Limb (tissue), 2 donors: ENCODE data around the gene CFAP77.

ENCODE experiments used
- DNase-seq, 2 donors: peaks; one replicate each; pipeline ENCODE4 v3.0.0-alpha.2; 2016; ENCODE audit errors: extremely low spot score in 2 of 2

Gene CFAP77

DNA sequence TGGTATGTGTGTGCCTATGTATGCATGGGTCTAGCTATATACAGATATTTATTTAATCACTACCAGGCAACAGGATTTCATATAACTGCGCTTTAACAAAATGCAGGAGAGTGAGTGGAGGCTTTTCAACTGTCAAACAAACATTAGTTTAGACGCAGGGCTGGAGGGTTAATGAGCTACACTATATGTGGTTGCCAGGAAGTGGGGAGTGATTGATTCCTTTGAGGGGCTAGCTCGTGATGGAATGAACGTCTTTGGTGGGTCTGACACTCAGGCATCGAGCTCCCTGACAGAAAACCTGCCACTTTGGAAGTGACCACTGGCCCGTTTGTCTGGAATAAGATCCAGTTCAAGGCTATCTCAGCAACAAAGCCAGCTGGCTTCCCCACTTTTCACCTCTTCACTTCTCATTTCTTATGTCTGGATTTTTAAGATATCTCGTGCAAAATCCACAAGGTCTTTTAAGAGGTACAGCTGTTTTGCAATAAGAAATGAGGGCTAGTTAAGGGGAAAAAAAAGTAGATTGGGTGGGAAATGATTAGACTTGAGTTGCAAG, 78.0 kb downstream of the CFAP77 start:
- no peak for DNase-seq

DNA sequence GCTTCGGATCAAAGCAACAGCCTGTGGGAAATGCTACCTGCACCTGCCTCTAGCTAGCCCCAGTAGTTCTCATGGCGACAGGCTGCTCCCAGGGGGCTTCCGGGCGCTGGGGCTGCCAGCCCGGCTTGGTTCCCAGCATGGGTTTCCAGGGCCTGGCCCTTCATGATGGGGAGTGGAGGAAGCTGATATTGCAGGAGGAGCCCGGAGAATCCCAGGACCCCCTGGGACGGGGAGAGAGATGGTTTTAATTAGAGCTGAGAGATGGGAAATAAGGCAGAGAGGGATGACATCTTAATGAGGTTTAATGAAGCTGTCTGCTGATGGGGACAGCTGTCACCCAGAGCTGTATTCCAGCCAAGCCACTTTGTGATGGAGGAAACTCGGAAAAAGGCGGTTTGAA, 78.6 kb downstream of the CFAP77 start:
- DNase-seq: no peak

DNA sequence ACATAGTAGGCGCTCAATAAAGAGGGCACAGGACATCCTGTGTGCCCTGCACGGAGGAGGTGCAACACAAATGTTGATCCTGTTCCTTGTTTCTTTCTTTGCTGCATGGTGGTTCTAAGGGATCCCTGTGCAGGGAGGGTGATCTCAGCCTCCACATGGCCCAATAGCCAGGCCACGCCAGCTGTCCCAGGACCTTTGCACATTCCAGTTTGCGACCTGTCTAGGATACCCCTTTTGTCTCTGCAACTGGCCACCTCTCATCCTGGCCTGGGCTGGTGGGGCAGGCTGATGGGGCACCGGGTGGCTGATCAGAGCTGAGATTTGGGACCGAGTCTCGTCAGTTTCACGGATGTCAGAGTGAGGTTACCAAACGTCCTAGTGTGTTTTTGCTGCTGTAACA, 79.5 kb downstream of the CFAP77 start:
- no peak for DNase-seq

DNA sequence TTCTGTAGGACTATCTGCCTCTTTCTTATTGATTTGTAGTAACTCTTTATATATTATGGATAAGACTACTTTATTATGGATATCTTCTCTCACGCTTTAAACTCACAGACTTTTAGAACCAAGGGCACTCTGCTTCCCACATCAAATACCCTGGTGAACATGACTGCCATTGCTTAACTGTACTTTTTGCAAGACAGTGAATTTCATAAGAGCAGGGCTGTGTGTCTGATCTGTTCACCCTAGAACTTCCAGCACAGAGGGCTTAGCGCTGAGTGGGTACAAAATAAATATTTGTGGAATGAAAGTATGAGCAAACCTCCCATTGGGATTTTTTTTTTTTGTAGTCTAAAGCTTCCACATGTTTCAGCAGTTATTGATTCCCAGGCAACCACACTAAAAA, 84.8 kb downstream of the CFAP77 start:
- no peak for DNase-seq

DNA sequence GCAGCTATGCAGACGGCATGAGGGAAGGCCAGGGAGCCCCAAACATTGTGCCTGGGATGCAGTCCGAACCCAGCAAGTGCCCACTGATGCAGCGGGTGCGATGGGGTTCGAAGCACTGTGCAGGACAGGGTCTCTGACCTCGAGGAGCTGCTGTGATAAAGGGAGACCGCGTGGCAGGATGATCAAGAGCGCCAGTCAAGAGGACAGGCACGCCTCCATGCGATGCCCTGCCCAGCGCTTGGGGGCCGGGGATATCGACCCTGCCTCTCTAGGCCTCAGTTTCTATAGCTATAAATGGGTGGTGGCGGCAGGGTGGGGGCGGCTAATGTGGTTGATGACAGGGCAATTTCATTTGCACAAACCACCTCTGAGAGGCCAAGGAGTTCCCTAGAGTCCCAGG, 87.7 kb downstream of the CFAP77 start:
- DNase-seq: no peak

DNA sequence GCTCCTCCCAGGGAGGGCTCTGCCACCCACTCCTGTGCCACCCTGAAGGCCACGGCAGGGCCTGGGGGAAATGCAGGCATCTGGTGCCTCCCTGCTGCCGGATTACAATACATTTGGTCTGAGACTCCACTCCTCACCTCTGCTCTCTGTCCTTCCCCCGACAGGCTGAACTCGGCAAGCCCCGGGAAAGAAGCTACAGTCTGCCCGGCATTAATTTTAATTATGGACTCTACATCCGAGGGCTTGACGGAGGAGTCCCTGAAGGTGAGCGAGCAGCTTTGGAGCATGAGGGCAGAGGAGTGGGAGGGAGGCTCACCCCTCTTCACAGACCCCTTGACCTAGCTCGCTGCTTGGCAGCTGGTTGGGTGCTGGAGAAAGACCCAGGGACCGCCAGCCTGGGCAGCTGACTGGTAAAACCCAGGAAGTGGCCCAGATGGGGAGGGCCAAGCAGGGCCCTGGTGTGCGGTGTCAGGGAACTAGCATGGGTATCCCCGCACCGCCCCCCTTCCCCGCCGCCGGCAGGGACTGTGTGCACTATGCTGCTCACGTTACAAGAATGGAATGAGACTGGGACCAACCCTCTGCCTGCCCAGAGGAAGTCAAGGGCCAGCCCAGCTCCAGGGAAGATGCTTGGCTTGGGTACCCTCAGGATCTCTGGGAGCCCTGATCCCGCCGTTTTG, 88.7 kb downstream of the CFAP77 start:
- no peak for DNase-seq

DNA sequence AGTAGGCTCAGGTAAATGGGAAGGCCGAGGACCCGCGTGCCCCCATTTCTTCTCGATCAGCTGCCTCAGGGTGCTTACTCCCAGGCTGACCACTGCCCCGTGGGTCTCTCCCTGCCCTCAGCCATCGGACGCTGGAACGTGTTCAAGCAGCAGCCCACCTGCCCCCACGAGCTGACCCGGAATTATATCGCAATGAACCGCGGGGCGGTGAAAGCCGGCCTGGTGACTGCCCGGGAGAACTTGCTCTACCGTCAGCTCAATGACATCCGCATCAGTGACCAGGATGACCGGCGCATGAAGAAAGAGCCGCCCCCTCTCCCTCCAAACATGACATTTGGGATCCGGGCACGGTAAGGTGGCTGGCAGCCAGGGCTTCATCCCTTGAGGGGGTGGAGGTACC, 89.2 kb downstream of the CFAP77 start:
- DNase-seq: no peak

- no peak for DNase-seq
Observed at GRCh38 chr9:132500193-132500592, 90.2 kb downstream of the CFAP77 start.

DNA sequence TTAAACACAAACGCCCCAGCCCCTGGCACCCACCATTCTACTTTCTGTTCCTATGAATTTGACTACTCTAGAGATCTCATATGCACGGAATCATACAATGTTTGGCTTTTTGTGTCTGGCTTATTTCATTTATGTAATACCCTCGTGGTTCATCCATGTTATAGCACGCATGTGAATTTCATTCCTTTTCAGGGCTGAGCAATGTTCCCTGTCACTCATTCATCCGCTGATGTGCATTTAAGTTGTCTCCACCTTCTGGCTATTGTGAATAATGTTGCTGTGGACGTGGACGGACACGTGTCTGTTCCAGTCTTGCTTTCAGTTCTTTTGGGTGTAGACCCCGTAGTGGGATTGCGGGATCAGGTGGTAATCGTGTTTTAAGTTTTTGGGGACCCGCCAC, 92.5 kb downstream of the CFAP77 start:
- DNase-seq: no peak

- no peak for DNase-seq
Observed at GRCh38 chr9:132503116-132503515, 93.1 kb downstream of the CFAP77 start.

- no peak for DNase-seq
Observed at GRCh38 chr9:132504488-132504887, 94.5 kb downstream of the CFAP77 start.

- DNase-seq: no peak
Observed at GRCh38 chr9:132505991-132506655, 96.1 kb downstream of the CFAP77 start.

DNA sequence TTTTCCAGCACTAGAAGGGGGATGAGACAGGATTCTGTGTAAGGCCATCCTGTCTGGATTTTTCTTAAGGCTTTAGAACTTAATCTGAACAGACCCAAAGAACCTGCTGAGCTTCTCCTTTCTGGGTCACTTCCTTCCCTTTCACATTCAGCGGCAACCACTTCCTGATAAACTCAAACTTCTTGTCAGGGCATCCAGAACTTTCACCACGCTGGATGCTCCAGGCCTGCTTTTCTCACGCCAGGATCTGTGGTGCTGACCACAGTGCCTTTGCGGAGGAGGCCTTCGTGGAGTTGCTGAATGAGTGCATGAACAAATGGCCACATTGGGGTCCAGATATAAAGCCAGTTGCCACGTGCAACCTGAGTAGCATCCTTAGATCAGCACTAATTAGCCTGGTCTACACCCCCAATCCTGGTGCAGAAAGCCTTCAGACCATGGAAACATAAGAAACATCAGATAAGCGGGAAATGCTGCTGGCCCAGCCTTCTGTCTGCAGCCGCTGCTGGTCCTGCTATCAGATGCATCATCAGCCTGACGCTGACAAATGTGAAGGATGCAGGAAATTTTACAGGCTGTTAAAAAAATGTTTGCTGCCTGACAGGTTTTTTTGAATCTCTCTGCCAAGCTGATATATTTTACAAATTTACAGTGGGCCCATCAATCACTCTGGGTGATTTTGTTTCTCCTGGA, 97.1 kb downstream of the CFAP77 start:
- no peak for DNase-seq

- DNase-seq: peak; percentile 73 to 84
Observed at GRCh38 chr9:132507670-132508469, 97.9 kb downstream of the CFAP77 start.

GRCh38 chr9:132509928-132510874, 100.2 kb downstream of the CFAP77 start:
- DNase-seq: no peak

DNA sequence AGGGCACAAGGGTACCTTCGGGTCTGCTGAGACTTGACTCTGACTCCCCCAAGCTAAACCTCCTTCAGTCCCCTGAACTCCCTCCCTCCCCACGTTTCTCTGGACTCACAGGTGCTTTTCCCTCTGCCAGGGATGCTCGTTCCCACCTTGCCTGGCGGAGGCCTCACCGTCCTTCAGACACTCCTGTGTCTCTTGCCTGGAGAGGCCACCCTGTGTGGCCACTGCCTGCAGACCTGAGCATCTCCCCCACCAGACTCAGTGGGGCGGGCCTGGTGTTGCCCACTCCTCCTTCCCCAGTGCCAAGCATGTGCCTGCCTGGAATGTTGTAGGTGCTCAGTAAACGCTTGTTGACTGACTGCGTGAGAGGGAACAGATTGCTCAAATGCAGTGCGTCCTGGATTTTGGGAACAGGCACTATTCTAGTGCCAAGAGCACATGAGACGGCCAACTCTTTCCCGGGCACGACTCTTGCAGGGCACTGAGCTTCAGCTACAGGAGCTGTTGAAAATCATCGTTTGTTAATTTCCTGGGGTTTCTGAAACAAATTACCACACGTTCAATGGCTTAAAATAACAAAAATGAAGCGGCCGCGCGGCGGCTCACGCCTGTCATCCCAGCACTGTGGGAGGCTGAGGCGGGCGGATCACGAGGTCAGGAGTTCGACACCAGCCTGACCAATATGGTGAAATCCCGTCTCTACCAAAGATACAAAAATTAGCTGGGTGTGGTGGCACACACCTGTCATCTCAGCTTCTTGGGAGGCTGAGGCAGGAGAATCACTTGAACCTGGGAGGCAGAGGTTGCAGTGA, 101.4 kb downstream of the CFAP77 start:
- no peak for DNase-seq

- no peak for DNase-seq
Observed at GRCh38 chr9:132513416-132513815, 103.4 kb downstream of the CFAP77 start.

GRCh38 chr9:132514011-132514744, 104.2 kb downstream of the CFAP77 start:
- no peak for DNase-seq

DNA sequence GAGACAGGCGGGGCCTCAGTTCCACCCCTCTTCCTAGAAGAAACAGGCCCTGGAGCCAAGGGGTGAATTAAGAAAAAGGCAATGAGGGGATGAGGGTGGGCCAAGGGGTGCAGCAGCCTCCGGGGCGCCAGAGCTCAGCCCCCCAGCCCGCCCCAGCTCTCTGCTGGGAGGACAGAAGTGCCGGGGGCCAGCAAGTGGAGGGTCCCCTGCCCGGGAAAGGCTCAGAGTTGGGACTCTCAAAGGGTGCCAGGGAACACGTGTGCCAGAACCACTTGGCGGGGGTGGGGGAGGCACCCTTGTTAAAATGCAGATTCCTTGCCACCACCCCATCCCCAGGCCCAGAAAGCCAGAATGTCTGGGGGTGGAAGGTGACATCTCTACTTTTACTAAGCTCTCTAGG, 104.8 kb downstream of the CFAP77 start:
- DNase-seq: no peak
